Body of pancreas (tissue), 4 donors: Measurements from ENCODE around the gene SFXN1.

Experiments
- POLR2A ChIP-seq, 3 donors: fragments of 450-650 bp; IDR thresholded peaks; one replicate each; pipeline ENCODE4 v1.6.1; 2016; ENCODE audit warnings: antibody characterized with exemption in 3 of 3, mild to moderate bottlenecking in 2 of 3
- TF ChIP-seq, protein P1 (sequence below), 7 experiments: fragments of 450-650 bp in 4 of 7; fragments of 200-600 bp in 3 of 7; sonication (generic) in 3 of 7; IDR thresholded peaks; one replicate each; pipeline ENCODE4 v1.5.1; 2016 to 2019; ENCODE audit warnings: antibody characterized with exemption in 7 of 7

DNA sequence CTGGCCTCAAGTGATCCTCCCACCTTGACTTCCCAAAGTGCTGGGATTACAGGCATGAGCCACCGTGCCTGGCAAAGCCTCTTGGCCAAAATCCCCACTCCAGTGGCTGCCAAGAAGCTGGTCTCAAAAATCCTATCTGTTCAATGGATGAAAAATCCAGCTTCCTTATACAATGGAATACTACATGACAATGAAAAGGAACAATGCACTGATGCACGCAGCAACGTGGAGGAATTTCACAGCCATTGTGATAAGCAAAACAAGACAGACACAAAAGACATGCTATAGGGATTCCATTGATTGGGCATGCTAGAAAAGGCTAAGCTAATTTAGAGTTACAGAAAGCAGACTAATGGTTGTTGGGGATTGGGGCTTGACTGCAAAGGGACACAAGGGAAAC lies 13.1 kb upstream of the SFXN1 start:
- no peak for TF ChIP-seq POLR2A (IDR thresholded peaks at IDR 0.05)
- TF ChIP-seq, protein P1, sequence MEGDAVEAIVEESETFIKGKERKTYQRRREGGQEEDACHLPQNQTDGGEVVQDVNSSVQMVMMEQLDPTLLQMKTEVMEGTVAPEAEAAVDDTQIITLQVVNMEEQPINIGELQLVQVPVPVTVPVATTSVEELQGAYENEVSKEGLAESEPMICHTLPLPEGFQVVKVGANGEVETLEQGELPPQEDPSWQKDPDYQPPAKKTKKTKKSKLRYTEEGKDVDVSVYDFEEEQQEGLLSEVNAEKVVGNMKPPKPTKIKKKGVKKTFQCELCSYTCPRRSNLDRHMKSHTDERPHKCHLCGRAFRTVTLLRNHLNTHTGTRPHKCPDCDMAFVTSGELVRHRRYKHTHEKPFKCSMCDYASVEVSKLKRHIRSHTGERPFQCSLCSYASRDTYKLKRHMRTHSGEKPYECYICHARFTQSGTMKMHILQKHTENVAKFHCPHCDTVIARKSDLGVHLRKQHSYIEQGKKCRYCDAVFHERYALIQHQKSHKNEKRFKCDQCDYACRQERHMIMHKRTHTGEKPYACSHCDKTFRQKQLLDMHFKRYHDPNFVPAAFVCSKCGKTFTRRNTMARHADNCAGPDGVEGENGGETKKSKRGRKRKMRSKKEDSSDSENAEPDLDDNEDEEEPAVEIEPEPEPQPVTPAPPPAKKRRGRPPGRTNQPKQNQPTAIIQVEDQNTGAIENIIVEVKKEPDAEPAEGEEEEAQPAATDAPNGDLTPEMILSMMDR (IDR thresholded peaks at IDR 0.05): no peak
